Stomach (tissue), 4 donors: ENCODE results near the gene DHRS4.
"Not testable (repeated sequence)": the region's sequence is repeated elsewhere in the genome, so short reads cannot be mapped to it uniquely, and the experiment has no call there.

Experiments used
- EP300 ChIP-seq: sonication (generic); formaldehyde crosslinking; IDR thresholded peaks from one replicate; pipeline ENCODE4 v1.6.1; 2017; ENCODE audit warnings: antibody characterized with exemption
- POLR2A ChIP-seq, 4 donors: fragments of 450-650 bp; IDR thresholded peaks; one replicate each; pipeline ENCODE4 v1.6.1; 2016; ENCODE audit warnings: antibody characterized with exemption in 4 of 4, control low read depth in 2 of 4, mild to moderate bottlenecking in 1 of 4, moderate library complexity in 1 of 4
- TF ChIP-seq, protein P1 (sequence below), 7 experiments: fragments of 450-650 bp in 4 of 7; fragments of 200-600 bp in 3 of 7; sonication (generic) in 3 of 7; IDR thresholded peaks; one replicate each; pipeline ENCODE4 v1.5.1; 2016 to 2019; ENCODE audit warnings: antibody characterized with exemption in 7 of 7, control low read depth in 2 of 7, mild to moderate bottlenecking in 1 of 7

DNA sequence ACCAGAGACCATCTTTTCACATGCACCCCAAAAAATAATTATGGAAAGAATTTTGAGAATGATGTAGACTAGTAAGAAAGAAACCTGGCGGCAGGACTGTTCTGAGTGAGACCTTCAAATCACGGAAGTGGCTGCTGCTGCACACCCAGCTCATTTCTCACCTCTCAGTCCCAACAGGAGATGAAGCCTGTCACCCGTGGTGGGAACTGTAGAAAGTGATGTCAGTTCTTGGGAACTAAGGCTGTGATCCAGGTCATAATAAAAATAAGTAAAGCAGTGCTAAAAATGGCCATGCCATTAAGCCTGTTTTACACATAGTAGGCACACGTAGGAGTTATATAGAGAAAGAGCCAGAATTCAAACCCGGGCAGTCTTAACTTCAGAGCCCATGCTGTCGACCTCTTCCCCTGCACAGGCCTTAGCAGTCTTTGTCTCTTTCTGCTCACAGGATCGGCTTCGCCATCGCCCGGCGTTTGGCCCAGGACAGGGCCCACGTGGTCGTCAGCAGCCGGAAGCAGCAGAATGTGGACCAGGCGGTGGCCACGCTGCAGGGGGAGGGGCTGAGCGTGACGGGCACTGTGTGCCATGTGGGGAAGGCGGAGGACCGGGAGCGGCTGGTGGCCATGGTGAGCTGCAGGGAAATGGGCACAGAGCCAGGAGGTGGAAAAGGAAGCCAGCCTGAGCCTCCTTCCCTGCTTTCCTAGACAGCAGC is 36.3 kb downstream of the DHRS4 start:
- TF ChIP-seq POLR2A (IDR thresholded peaks at IDR 0.05); EP300: not testable (repeated sequence)
- TF ChIP-seq, protein P1, sequence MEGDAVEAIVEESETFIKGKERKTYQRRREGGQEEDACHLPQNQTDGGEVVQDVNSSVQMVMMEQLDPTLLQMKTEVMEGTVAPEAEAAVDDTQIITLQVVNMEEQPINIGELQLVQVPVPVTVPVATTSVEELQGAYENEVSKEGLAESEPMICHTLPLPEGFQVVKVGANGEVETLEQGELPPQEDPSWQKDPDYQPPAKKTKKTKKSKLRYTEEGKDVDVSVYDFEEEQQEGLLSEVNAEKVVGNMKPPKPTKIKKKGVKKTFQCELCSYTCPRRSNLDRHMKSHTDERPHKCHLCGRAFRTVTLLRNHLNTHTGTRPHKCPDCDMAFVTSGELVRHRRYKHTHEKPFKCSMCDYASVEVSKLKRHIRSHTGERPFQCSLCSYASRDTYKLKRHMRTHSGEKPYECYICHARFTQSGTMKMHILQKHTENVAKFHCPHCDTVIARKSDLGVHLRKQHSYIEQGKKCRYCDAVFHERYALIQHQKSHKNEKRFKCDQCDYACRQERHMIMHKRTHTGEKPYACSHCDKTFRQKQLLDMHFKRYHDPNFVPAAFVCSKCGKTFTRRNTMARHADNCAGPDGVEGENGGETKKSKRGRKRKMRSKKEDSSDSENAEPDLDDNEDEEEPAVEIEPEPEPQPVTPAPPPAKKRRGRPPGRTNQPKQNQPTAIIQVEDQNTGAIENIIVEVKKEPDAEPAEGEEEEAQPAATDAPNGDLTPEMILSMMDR (IDR thresholded peaks at IDR 0.05), result not testable (repeated sequence)
